Measurements from ENCODE around the gene PRDM13. TPM values are rescaled to one million over a fixed set of nuclear protein-coding genes. Genes with fewer than 3 reads are reported as not detected.
"Not testable (repeated sequence)": the region's sequence is repeated elsewhere in the genome, so short reads cannot be mapped to it uniquely, and the experiment has no call there.

The PRDM13 gene
- total RNA-seq, 4 donors from 2014 or later: 0.19 TPM; not detected in 3

DNA sequence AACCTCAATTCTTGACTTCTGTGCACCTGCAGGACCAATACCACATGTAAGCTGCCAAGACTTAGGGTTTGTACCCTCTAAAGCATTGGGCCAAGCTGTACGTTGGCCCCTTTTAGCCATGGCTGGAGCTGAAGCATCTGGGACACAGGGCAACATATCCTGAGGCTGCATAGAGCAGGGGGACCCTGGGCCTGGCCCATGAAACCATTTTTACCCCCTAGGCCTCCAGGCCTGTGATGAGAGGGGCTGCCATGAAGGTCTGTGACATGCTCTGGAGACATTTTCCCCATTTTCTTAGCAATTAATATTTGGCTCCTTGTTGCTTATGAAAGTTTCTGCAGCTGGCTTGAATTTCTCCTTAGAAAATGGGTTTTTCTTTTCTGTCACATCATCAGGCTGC is 31.0 kb downstream of the PRDM13 start:
- Histone ChIP-seq H3K9me3 (peaks cover 0 to 20% (median 11%) of the 10 kb centered on the region in 3 donors), H3K27ac (no peak overlapping the region), H3K4me3 (no peak overlapping the region), H3K4me1 (no peaks in the 10 kb centered on the region), H3K36me3 (no peaks in the 10 kb centered on the region), H3K27me3 (peaks cover 0 to 42% (median 0%) of the 10 kb centered on the region in 4 donors)
- no peak for DNase-seq
- 33 to 50% methylated on average over 1 of the region's 1 CpG for WGBS, 2 donors
- intact Hi-C loops (cut with DNase I): no loop called here
- TF ChIP-seq POLR2A (IDR thresholded peaks at IDR 0.05): no peak
- TF ChIP-seq, protein P1, sequence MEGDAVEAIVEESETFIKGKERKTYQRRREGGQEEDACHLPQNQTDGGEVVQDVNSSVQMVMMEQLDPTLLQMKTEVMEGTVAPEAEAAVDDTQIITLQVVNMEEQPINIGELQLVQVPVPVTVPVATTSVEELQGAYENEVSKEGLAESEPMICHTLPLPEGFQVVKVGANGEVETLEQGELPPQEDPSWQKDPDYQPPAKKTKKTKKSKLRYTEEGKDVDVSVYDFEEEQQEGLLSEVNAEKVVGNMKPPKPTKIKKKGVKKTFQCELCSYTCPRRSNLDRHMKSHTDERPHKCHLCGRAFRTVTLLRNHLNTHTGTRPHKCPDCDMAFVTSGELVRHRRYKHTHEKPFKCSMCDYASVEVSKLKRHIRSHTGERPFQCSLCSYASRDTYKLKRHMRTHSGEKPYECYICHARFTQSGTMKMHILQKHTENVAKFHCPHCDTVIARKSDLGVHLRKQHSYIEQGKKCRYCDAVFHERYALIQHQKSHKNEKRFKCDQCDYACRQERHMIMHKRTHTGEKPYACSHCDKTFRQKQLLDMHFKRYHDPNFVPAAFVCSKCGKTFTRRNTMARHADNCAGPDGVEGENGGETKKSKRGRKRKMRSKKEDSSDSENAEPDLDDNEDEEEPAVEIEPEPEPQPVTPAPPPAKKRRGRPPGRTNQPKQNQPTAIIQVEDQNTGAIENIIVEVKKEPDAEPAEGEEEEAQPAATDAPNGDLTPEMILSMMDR (IDR thresholded peaks at IDR 0.05): no peak

DNA sequence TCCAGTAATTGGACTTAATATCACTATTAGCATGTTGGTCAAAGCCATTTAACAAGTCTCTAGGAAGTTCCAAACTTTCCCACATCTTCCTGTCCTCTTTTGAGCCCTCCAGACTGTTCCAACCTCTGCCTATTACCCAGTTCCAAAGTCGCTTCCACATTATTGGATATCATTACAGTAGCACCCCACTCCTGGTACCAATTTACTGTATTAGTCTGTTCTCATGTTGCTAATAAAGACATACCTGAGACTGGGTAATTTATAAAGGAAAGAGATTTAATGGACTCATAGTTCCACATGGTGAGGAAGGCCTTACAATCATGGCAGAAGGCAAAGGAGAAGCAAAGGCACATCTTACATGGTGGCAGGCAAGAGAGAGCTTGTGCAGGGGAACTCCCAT is 31.7 kb downstream of the PRDM13 start:
- H3K4me3 ChIP-seq; DNase-seq; intact Hi-C loops (cut with DNase I); H3K27ac ChIP-seq; H3K4me1 ChIP-seq; H3K36me3 ChIP-seq: not testable (repeated sequence)
- Histone ChIP-seq H3K27me3 (peaks cover 0 to 38% (median 0%) of the 10 kb centered on the region in 4 donors), H3K9me3 (peaks cover 0 to 20% (median 11%) of the 10 kb centered on the region in 3 donors)
- 67 to 79% methylated on average over 1 of the region's 1 CpG for WGBS, 2 donors

DNA sequence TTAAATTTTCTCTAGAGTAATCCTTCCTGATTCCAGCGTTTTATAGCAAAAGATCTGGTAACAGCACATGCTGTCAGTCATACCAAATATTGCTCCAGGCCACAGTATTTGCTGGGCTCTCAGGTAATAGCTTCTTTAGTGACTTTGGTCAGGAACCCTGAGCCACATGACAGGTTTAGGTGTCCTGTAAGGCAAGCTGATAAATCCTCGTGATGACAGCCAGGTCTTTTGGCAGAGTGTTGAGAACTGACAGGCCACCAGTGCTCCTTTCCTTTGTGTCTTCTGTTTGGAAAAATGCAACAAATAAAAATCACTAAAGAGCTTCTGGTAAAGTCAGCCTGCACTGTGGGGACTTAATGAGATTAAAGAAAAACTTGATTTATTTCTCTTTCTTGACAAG is 34.6 kb downstream of the PRDM13 start:
- TF ChIP-seq, protein P1 (IDR thresholded peaks at IDR 0.05): no peak
- no peak for TF ChIP-seq POLR2A (IDR thresholded peaks at IDR 0.05)
- intact Hi-C loops (cut with DNase I): no loop called here

DNA sequence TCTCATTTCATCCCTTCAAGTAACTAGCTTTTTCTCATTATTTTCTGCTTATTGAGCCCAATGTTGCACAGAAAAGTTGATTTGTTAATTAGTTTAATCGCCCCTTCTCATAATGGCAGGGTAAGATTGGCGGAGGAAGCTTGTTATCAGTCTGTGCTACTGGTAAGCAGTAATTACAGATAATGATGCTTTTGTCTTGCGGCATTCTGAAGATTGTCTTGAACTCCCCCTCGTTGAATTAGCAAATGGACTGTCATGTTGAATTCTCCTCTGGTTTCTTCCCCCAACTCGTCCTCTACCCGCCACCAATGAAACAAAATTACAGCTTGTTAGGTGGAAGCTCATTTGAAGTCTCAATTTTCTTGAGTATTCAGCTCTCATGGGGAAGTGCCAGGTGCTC is 39.4 kb downstream of the PRDM13 start:
- no peak for DNase-seq
- TF ChIP-seq POLR2A (IDR thresholded peaks at IDR 0.05): no peak
- TF ChIP-seq, protein P1 (IDR thresholded peaks at IDR 0.05): no peak
- 66 to 69% methylated on average over 6 of the region's 6 CpGs for WGBS, 2 donors
- H3K4me1 ChIP-seq: no peaks in the 10 kb centered on the region
- H3K27me3 ChIP-seq: peaks cover 0 to 12% (median 0%) of the 10 kb centered on the region in 4 donors
- no peak overlapping the region for H3K4me3 ChIP-seq
- intact Hi-C loops (cut with DNase I): no loop called here
- no peaks in the 10 kb centered on the region for H3K36me3 ChIP-seq
- H3K27ac ChIP-seq: no peak overlapping the region
- no peaks in the 10 kb centered on the region for H3K9me3 ChIP-seq

More for the DNA sequence above, 34.6 kb downstream of the PRDM13 start:
- no peak overlapping the region for H3K4me3 ChIP-seq
- 36 to 39% methylated on average over 2 of the region's 2 CpGs for WGBS, 2 donors
- H3K27me3 ChIP-seq: peaks cover 0 to 29% (median 0%) of the 10 kb centered on the region in 4 donors
- DNase-seq: no peak
- H3K27ac ChIP-seq: no peak overlapping the region
- peaks cover 0 to 20% (median 11%) of the 10 kb centered on the region in 3 donors for H3K9me3 ChIP-seq
- no peaks in the 10 kb centered on the region for H3K36me3 ChIP-seq
- no peaks in the 10 kb centered on the region for H3K4me1 ChIP-seq

DNA sequence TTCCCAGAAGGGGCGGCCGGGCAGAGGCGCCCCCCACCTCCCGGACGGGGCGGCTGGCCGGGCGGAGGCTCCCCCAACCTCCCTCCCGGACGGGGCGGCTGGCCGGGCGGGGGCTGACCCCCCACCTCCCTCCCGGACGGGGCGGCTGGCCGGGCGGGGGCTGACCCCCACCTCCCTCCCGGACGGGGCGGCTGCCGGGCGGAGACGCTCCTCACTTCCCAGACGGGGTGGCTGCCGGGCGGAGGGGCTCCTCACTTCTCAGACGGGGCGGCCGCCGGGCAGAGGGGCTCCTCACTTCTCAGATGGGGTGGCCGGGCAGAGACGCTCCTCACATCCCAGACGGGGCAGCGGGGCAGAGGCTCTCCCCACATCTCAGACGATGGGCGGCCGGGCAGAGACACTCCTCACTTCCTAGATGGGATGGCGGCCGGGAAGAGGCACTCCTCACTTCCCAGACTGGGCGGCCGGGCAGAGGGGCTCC is 43.5 kb downstream of the PRDM13 start:
- H3K9me3 ChIP-seq; H3K4me3 ChIP-seq; H3K36me3 ChIP-seq; H3K4me1 ChIP-seq; intact Hi-C loops (cut with DNase I); H3K27ac ChIP-seq; DNase-seq; H3K27me3 ChIP-seq: not testable (repeated sequence)
- no CpG with 5 or more reads among the region's 42 CpGs for WGBS, 2 donors

DNA sequence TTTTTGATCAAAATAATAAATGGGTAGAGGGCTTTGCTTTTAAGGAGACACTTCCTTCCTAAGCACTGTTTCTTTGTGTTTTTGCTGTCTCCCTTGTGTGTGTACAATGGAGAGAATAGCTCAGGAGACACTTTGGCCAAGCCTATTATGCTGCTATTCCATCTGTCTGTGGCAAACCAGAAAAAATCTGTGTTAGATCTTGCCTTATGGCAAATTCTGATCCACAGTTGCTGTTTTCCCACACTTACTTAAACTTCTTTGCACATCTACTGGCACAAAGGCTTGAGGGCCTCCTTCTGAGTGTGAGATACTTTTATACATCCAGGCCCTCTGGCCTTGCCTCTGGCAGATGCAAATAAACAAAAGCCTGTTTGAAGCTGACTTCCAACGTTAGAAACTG is 53.6 kb downstream of the PRDM13 start:
- Histone ChIP-seq H3K27ac (no peak overlapping the region), H3K9me3 (no peaks in the 10 kb centered on the region), H3K4me3 (no peak overlapping the region), H3K27me3 (no peaks in the 10 kb centered on the region), H3K4me1 (no peaks in the 10 kb centered on the region), H3K36me3 (no peaks in the 10 kb centered on the region)
- TF ChIP-seq, protein P1 (IDR thresholded peaks at IDR 0.05): no peak
- no peak for TF ChIP-seq POLR2A (IDR thresholded peaks at IDR 0.05)
- no peak for DNase-seq
- WGBS, 2 donors: 0 to 23% methylated on average over 1 of the region's 1 CpG
- intact Hi-C loops (cut with DNase I): no loop called here
